IMR-90 (cell line): Measurements from ENCODE around the gene NBPF6. TPM values are rescaled to one million over a fixed set of nuclear protein-coding genes. Genes with fewer than 3 reads are reported as not detected.
"Not testable (repeated sequence)": the region's sequence is repeated elsewhere in the genome, so short reads cannot be mapped to it uniquely, and the experiment has no call there.

Experiments used
- ATAC-seq: fragments of 200-7000 bp; cut with Tn5 transposase; 2 replicates; pipeline ENCODE4 v1.9.1; 2020; ENCODE audit warnings: low read depth, mild to moderate bottlenecking, moderate library complexity
- BruUV-seq: library from RNA; stranded (reverse); fragments of 400-500 nt; replicated peaks from 2 replicates; lab custom pipeline; 2021; lab: Mats Ljungman, UMichigan
- CTCF ChIA-PET: fragments of 300-600 bp; formaldehyde crosslinking; extraction: SDS; loops from one replicate; lab custom pipeline; 2021; ENCODE audit warnings: antibody characterized with exemption; lab: Yijun Ruan, JAX
- POLR2A ChIA-PET: fragments of 300-600 bp; sonication (Branson Sonifier 250); formaldehyde crosslinking; loops from one replicate; lab custom pipeline; 2022; ENCODE audit warnings: antibody characterized with exemption; ENCODE audit not compliant: unreplicated experiment; lab: Charles Lee
- DNase-seq: peaks from one replicate; pipeline ENCODE4 v3.0.0; 2013
- H2AFZ ChIP-seq: replicated peaks from 2 replicates; pipeline ENCODE3; 2013; ENCODE audit warnings: low read length, mild to moderate bottlenecking; ENCODE audit not compliant: poor library complexity
- H2AK5ac ChIP-seq: 2 replicates; pipeline ENCODE4 v1.6.1; 2013; ENCODE audit warnings: low read depth, low read length, inconsistent platforms
- H2AK9ac ChIP-seq: replicated peaks from 2 replicates; pipeline ENCODE3; 2013; ENCODE audit warnings: mild to moderate bottlenecking, low read depth, low read length, moderate library complexity; ENCODE audit not compliant: poor library complexity
- H2BK120ac ChIP-seq: 2 replicates; pipeline ENCODE4 v1.6.1; 2013; ENCODE audit warnings: low read depth, low read length, inconsistent platforms
- H2BK15ac ChIP-seq: 3 replicates; pipeline ENCODE4 v1.6.1; 2013; ENCODE audit warnings: low read depth, low read length, inconsistent platforms
- H2BK20ac ChIP-seq: 2 replicates; pipeline ENCODE4 v1.6.1; 2013; ENCODE audit warnings: low read depth, mild to moderate bottlenecking, inconsistent platforms, low read length, moderate library complexity
- H2BK5ac ChIP-seq: 2 replicates; pipeline ENCODE4 v1.6.1; 2013; ENCODE audit warnings: mild to moderate bottlenecking, low read depth, low read length, inconsistent platforms; ENCODE audit not compliant: poor library complexity, severe bottlenecking
- H3K14ac ChIP-seq: replicated peaks from 2 replicates; pipeline ENCODE4 v1.6.1; 2013; ENCODE audit warnings: low read depth, low read length, inconsistent platforms
- H3K18ac ChIP-seq: 2 replicates; pipeline ENCODE4 v1.6.1; 2013; ENCODE audit warnings: low read depth, low read length, control low read depth
- H3K23ac ChIP-seq: 2 replicates; pipeline ENCODE4 v1.6.1; 2013; ENCODE audit warnings: low read depth, low read length, inconsistent platforms
- H3K27ac ChIP-seq: 2 replicates; pipeline ENCODE4 v1.5.1; 2013; ENCODE audit warnings: mild to moderate bottlenecking, control low read depth, low read length; ENCODE audit not compliant: insufficient read depth
- H3K27me3 ChIP-seq: 2 replicates; pipeline ENCODE4 v1.6.1; 2013; ENCODE audit warnings: low read length; ENCODE audit not compliant: control insufficient read depth, insufficient read depth
- H3K36me3 ChIP-seq: 2 replicates; pipeline ENCODE4 v1.6.1; 2013; ENCODE audit warnings: low read length, mixed read lengths; ENCODE audit not compliant: control insufficient read depth, insufficient read depth
- H3K4ac ChIP-seq: 2 replicates; pipeline ENCODE4 v1.6.1; 2013; ENCODE audit warnings: low read depth, low read length, inconsistent platforms
- H3K4me1 ChIP-seq: 2 replicates; pipeline ENCODE4 v1.6.1; 2013; ENCODE audit warnings: low read length, mixed read lengths; ENCODE audit not compliant: control insufficient read depth, insufficient read depth
- H3K4me2 ChIP-seq: 2 replicates; pipeline ENCODE4 v1.6.1; 2013; ENCODE audit warnings: low read depth, mild to moderate bottlenecking, control low read depth, low read length, moderate library complexity
- H3K4me3 ChIP-seq: 2 replicates; pipeline ENCODE4 v1.5.1; 2013; ENCODE audit warnings: low read depth, mild to moderate bottlenecking, control low read depth, low read length, moderate library complexity; ENCODE audit not compliant: insufficient read depth
- H3K56ac ChIP-seq: 2 replicates; pipeline ENCODE4 v1.6.1; 2013; ENCODE audit warnings: low read length, inconsistent platforms; ENCODE audit not compliant: insufficient read depth; ENCODE audit errors: extremely low read depth
- H3K79me1 ChIP-seq, 2 experiments: 2 replicates each; pipeline ENCODE4 v1.6.1; 2013; ENCODE audit warnings: low read length in 2 of 2, inconsistent platforms in 1 of 2, low read depth in 1 of 2
- H3K9ac ChIP-seq: 2 replicates; pipeline ENCODE4 v1.6.1; 2013; ENCODE audit warnings: low read depth, low read length, control low read depth
- H3K9me1 ChIP-seq: 2 replicates; pipeline ENCODE4 v1.6.1; 2013; ENCODE audit warnings: low read length, inconsistent platforms; ENCODE audit not compliant: insufficient read depth
- H3K9me3 ChIP-seq: 2 replicates; pipeline ENCODE4 v1.6.1; 2013; ENCODE audit warnings: low read length; ENCODE audit not compliant: control insufficient read depth, insufficient read depth
- H4K20me1 ChIP-seq: 2 replicates; pipeline ENCODE4 v1.6.1; 2013; ENCODE audit warnings: low read length, inconsistent platforms; ENCODE audit not compliant: insufficient read depth
- H4K5ac ChIP-seq: 2 replicates; pipeline ENCODE4 v1.6.1; 2013; ENCODE audit warnings: mild to moderate bottlenecking, low read depth, low read length, control low read depth
- H4K8ac ChIP-seq, 2 experiments: 2 replicates each; pipeline ENCODE4 v1.6.1; 2013; ENCODE audit warnings: low read depth in 2 of 2, low read length in 2 of 2, control low read depth in 1 of 2, inconsistent platforms in 1 of 2
- H4K91ac ChIP-seq: 2 replicates; pipeline ENCODE4 v1.6.1; 2013; ENCODE audit warnings: low read depth, low read length, inconsistent platforms; ENCODE audit not compliant: insufficient read depth
- WGBS, 2 experiments: methylation state at CpG; one replicate each; pipeline versions ENCODE4 v1.1.5 to v1.1.7; 2013; ENCODE audit warnings: missing lambda C conversion rate in 2 of 2; ENCODE audit not compliant: insufficient read length in 1 of 2; ENCODE audit errors: extremely low coverage in 2 of 2; 5-methylcytosine and 5-hydroxymethylcytosine counted together
- dilution Hi-C: fragments of 300-500 bp; cut with HindIII; formaldehyde crosslinking; loops from one replicate; pipeline ENCODE4 v1.14.3; 2018; ENCODE audit warnings: low sequenced_read_pairs; ENCODE audit not compliant: unreplicated experiment
- in situ Hi-C: fragments of 300-500 bp; cut with MboI; formaldehyde crosslinking; loops from 3 replicates; pipeline ENCODE4 v1.14.3; 2019; ENCODE audit warnings: low sequenced_read_pairs, inconsistent platforms, mixed read lengths
- intact Hi-C: fragments of 100-400 bp; cut with micrococcal nuclease; formaldehyde crosslinking; loops from 2 replicates; pipeline ENCODE4 v1.10.0; 2022
- polyA plus RNA-seq, 3 experiments: library from polyadenylated mRNA; depleted of rRNA; stranded (reverse); fragments of >200 nt; gene quantifications; 2 replicates each; pipeline ENCODE4 v1.2.3, GENCODE V29; 2012; ENCODE audit warnings: low replicate concordance in 1 of 3
- total RNA-seq: library from RNA; depleted of rRNA; stranded (reverse); fragments of >200 nt; gene quantifications from 2 replicates; pipeline ENCODE4 v1.2.3, GENCODE V29; 2012

NBPF6 gene
- total and polyA plus RNA-seq, 2 of the 4 experiments (the other 2 are of a cell fraction) = not detected

DNA sequence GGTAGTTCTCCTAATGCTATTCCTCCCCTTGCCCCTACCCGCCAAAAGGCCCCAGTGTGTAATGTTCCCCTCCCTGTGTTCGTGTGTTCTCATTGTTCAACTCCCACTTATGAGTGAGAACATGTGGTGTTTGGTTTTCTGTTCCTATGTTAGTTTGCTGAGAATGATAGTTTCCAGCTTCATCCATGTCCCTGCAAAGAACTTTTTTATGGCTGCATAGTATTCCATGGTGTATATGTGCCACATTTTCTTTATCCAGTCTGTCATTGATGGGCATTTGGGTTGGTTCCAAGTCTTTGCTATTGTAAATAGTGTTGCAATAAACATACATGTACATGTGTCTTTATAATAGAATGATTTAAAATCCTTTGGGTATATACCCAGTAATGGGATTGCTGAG is 63.8 kb downstream of the NBPF6 start:
- H2AFZ ChIP-seq, H3K23ac ChIP-seq, H3K79me1 ChIP-seq, H3K4me2 ChIP-seq, H3K4me1 ChIP-seq, DNase-seq, H4K8ac ChIP-seq, H3K9me1 ChIP-seq, H3K18ac ChIP-seq, H4K5ac ChIP-seq, H2BK120ac ChIP-seq, H4K20me1 ChIP-seq, H3K4ac ChIP-seq, H2AK5ac ChIP-seq, H3K9me3 ChIP-seq, H3K9ac ChIP-seq, H3K14ac ChIP-seq, H3K4me3 ChIP-seq, H3K56ac ChIP-seq, H2BK5ac ChIP-seq, H4K91ac ChIP-seq, H2BK15ac ChIP-seq, H3K27ac ChIP-seq, POLR2A ChIA-PET, ATAC-seq, H2BK20ac ChIP-seq, BruUV-seq, dilution Hi-C loops, H3K36me3 ChIP-seq, H2AK9ac ChIP-seq: not testable (repeated sequence)
- peaks cover 12% of the 10 kb centered on the region for H3K27me3 ChIP-seq
- intact Hi-C loops = loop anchor here (2.0 to 10.0 kb wide), 2 partner anchors 45 to 729 kb away; no protein-coding TSS in a partner anchor
- CTCF ChIA-PET = interaction anchor here (3.6 kb wide), 1 partner anchor 130 kb away, joined by 27 read pairs; no protein-coding TSS in a partner anchor
- WGBS, 2 experiments = no CpG with 5 or more reads among the region's 2 CpGs
- in situ Hi-C loops = loop anchor here (10.0 kb wide), 1 partner anchor 391 kb away; no protein-coding TSS in a partner anchor

DNA sequence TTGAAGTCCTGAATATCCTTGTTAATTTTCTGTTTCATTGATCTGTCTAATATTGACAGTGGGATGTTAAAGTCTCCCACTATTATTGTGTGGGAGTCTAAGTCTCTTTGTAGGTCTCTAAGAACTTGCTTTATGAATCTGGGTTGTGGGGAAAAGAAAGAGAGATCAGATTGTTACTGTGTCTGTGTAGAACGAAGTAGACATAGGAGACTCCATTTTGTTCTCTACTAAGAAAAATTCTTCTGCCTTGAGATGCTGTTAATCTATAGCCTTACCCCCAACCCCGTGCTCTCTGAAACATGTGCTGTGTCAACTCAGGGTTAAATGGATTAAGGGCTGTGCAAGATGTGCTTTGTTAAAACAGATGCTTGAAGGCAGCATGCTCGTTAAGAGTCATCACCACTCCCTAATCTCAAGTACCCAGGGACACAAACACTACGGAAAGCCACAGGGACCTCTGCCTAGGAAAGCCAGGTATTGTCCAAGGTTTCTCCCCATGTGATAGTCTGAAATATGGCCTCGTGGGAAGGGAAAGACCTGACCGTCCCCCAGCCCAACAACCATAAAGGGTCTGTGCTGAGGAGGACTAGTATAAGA is 67.3 kb downstream of the NBPF6 start:
- H3K27ac ChIP-seq, DNase-seq, H2BK120ac ChIP-seq, H3K56ac ChIP-seq, H3K23ac ChIP-seq, H4K91ac ChIP-seq, H3K14ac ChIP-seq, H2BK5ac ChIP-seq, H3K36me3 ChIP-seq, H3K9me1 ChIP-seq, H3K9ac ChIP-seq, H2AFZ ChIP-seq, POLR2A ChIA-PET, H3K4ac ChIP-seq, H3K9me3 ChIP-seq, H4K20me1 ChIP-seq, H3K79me1 ChIP-seq, dilution Hi-C loops, H3K4me1 ChIP-seq, CTCF ChIA-PET, H3K18ac ChIP-seq, H2AK9ac ChIP-seq, H2BK20ac ChIP-seq, H4K8ac ChIP-seq, ATAC-seq, BruUV-seq, H2AK5ac ChIP-seq, H3K4me2 ChIP-seq, H2BK15ac ChIP-seq, H4K5ac ChIP-seq, H3K4me3 ChIP-seq: not testable (repeated sequence)
- in situ Hi-C loops (loop anchor here (10.0 kb wide), 1 partner anchor 387 kb away; no protein-coding TSS in a partner anchor), intact Hi-C loops (loop anchor here (10.0 kb wide), 1 partner anchor 733 kb away; no protein-coding TSS in a partner anchor)
- H3K27me3 ChIP-seq = peaks cover 19% of the 10 kb centered on the region
- no CpG with 5 or more reads among the region's 6 CpGs for WGBS, 2 experiments
